DOHH2 (cell line): Measurements from ENCODE around the gene STARD10.

Experiments
- H3F3A ChIP-seq: fragments of 200-600 bp; sonication (generic), shearing (Covaris generic); 2 replicates; pipeline ENCODE4 v1.6.0; 2016; ENCODE audit warnings: antibody characterized with exemption, mild to moderate bottlenecking; ENCODE audit not compliant: control insufficient read depth, insufficient read depth
- H3K27ac ChIP-seq: fragments of 200-600 bp; sonication (generic); 2 replicates; pipeline ENCODE4 v1.5.1; 2014; ENCODE audit warnings: low read depth, mild to moderate bottlenecking, low read length, moderate library complexity
- H3K27me3 ChIP-seq: fragments of 200-600 bp; sonication (generic); 2 replicates; pipeline ENCODE4 v1.6.1; 2014; ENCODE audit warnings: mild to moderate bottlenecking, low read length, mixed read lengths; ENCODE audit not compliant: control insufficient read depth
- H3K36me3 ChIP-seq: fragments of 200-600 bp; sonication (generic); 2 replicates; pipeline ENCODE4 v1.6.1; 2014; ENCODE audit warnings: mild to moderate bottlenecking, low read length, moderate library complexity, mixed read lengths; ENCODE audit not compliant: control insufficient read depth
- H3K4me1 ChIP-seq: fragments of 200-600 bp; sonication (generic); 2 replicates; pipeline ENCODE4 v1.6.1; 2014; ENCODE audit warnings: mild to moderate bottlenecking, low read length, mixed read lengths; ENCODE audit not compliant: control insufficient read depth
- H3K4me2 ChIP-seq: fragments of 200-600 bp; sonication (generic); 2 replicates; pipeline ENCODE4 v1.6.0; 2014; ENCODE audit warnings: mild to moderate bottlenecking, low read length, moderate library complexity
- H3K4me3 ChIP-seq: fragments of 200-600 bp; sonication (generic); 2 replicates; pipeline ENCODE4 v1.5.1; 2014; ENCODE audit warnings: mild to moderate bottlenecking, low read length, mixed read lengths
- H3K79me2 ChIP-seq: fragments of 200-600 bp; sonication (generic); 2 replicates; pipeline ENCODE4 v1.6.1; 2014; ENCODE audit warnings: mild to moderate bottlenecking, low read length, mixed read lengths; ENCODE audit not compliant: control insufficient read depth
- H3K9me2 ChIP-seq: fragments of 200-600 bp; sonication (generic); replicated peaks from 2 replicates; pipeline ENCODE4 v1.6.1; 2014; ENCODE audit warnings: mild to moderate bottlenecking, low read length, mixed read lengths; ENCODE audit not compliant: control insufficient read depth
- H3K9me3 ChIP-seq: fragments of 200-600 bp; sonication (generic); 2 replicates; pipeline ENCODE4 v1.6.1; 2014; ENCODE audit warnings: antibody characterized with exemption, low read length, mixed read lengths; ENCODE audit not compliant: control insufficient read depth, insufficient read depth
- H4K20me1 ChIP-seq: fragments of 200-600 bp; sonication (generic); 2 replicates; pipeline ENCODE4 v1.6.0; 2014; ENCODE audit warnings: low read depth, mild to moderate bottlenecking, antibody characterized with exemption, low read length, moderate library complexity; ENCODE audit not compliant: control insufficient read depth, insufficient read depth
- EZH2phosphoT487 ChIP-seq: fragments of 200-600 bp; sonication (generic); IDR thresholded peaks from 2 replicates; pipeline ENCODE4 v1.6.1; 2017; ENCODE audit warnings: borderline replicate concordance, mild to moderate bottlenecking, antibody characterized with exemption, low read length, moderate library complexity, mixed read lengths
- TF ChIP-seq, protein P1 (sequence below): fragments of 200-600 bp; sonication (generic); IDR thresholded peaks from one replicate; pipeline ENCODE4 v1.5.1; 2014; ENCODE audit warnings: antibody characterized with exemption, mild to moderate bottlenecking, low read depth, low read length; ENCODE audit not compliant: poor library complexity, severe bottlenecking

The STARD10 gene

DNA sequence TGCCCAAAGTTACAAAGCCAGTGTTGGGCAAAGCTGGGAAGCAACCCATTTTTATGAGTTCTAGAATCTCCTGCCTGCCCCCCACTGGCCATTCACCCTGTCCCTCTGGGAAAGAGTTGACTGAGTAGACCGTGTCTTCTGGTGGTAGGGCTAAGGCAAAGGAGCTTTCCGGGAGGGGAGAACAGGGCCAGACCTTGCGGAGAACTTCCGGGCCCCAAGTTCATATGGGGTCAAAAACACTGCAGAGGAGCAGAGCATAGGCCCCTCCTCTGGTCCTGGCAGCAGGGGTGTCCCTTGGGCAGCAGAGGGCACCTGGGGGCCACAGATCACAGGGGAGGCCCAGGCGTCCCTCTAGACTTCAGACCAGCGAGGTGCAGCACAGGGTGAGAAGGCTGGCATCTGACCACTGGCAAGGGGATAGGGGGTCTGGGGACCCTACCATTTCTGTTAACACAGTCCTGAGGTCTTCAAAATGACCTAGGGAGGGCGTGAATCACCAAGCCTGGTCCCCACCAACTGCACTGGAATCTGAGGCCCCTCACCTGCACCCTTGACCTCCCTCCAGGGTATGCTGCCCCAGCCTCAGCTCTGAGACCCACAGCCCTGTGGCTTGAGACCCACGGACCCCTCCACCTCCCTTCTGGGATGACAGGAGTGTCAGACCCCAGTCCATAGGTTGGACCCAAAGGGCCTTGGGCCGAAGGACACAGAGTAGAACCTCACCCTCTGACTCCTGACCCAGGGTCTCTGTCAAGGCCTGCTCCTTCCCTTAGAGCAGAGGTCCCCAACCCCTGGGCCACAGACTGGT, 40.3 kb downstream of the STARD10 start:
- H3K27ac ChIP-seq = no peak overlapping the region
- no peaks in the 10 kb centered on the region for H3K9me3 ChIP-seq

DNA sequence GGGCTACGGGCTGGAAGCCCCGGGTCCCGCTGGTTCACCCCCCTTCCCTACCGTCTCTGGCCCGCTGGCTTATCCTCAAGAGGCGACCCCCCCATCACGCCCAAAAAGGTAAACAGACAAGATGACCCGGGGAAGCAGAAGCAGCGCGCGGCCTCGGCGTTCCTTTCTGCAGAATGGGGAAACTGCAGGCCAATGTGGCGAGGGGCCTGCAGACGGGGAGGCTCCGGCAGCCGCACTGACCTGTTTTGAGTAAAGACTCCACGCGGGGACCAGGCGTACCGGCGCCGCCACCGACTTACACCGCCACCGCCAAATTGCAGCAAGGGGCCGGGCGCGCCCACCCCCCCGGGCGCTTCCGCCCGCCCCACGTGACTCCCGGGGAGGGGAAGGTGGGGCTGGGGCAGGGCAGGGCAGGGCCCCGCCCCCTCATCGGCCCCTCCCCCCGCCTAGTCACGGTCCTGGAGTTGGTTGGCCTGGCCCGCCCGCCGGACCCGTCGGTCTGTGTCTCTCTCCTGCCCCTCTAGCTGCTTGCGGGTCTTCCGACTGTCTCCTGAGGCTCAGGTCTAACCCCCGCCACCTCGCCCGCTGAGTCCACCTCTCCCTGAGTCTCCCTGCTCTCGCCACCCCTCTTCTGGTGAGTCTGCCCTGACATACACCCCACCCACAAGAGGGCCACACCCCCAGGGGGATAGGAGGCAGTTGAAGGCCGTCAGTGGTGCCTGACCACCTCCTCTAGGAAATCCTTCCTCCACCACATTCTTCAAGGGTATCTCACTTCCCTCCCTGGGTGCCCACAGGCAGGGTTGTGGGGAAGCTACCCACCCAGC, 41.5 kb downstream of the STARD10 start, which contains the start of gene ARAP1:
Gene ARAP1, minus strand, starts transcription at position 321 of the 827 bp plus-strand sequence. CDS start 25,280 bp downstream, outside the sequence.
- H3K4me2 ChIP-seq = peak within 1 kb of the TSS; percentile 90
- no peaks in the 10 kb centered on the region for H3K27me3 ChIP-seq
- no peak for TF ChIP-seq EZH2phosphoT487
- TF ChIP-seq, protein P1, sequence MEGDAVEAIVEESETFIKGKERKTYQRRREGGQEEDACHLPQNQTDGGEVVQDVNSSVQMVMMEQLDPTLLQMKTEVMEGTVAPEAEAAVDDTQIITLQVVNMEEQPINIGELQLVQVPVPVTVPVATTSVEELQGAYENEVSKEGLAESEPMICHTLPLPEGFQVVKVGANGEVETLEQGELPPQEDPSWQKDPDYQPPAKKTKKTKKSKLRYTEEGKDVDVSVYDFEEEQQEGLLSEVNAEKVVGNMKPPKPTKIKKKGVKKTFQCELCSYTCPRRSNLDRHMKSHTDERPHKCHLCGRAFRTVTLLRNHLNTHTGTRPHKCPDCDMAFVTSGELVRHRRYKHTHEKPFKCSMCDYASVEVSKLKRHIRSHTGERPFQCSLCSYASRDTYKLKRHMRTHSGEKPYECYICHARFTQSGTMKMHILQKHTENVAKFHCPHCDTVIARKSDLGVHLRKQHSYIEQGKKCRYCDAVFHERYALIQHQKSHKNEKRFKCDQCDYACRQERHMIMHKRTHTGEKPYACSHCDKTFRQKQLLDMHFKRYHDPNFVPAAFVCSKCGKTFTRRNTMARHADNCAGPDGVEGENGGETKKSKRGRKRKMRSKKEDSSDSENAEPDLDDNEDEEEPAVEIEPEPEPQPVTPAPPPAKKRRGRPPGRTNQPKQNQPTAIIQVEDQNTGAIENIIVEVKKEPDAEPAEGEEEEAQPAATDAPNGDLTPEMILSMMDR = no peak
- peaks cover 24% of the 10 kb centered on the region for H3K4me1 ChIP-seq
- H3K79me2 ChIP-seq = peaks cover 23% of the 10 kb centered on the region
- H3K9me2 ChIP-seq = no peaks in the 10 kb centered on the region
- no peaks in the 10 kb centered on the region for H3F3A ChIP-seq
- H3K36me3 ChIP-seq = no peaks in the 10 kb centered on the region
- peak within 1 kb of the TSS; percentile 94 for H3K4me3 ChIP-seq
- H4K20me1 ChIP-seq = no peaks in the 10 kb centered on the region
- H3K27ac ChIP-seq = peak within 1 kb of the TSS; percentile 26
- H3K9me3 ChIP-seq = no peaks in the 10 kb centered on the region

More for the DNA sequence above, 40.3 kb downstream of the STARD10 start:
- Histone ChIP-seq H3K4me1 (peaks cover 24% of the 10 kb centered on the region), H3K27me3 (no peaks in the 10 kb centered on the region), H3K36me3 (no peaks in the 10 kb centered on the region), H4K20me1 (no peaks in the 10 kb centered on the region), H3K4me3 (no peak overlapping the region), H3K4me2 (peak overlapping the region; percentile 90; the same call in 1 of the 2 replicates), H3F3A (no peaks in the 10 kb centered on the region), H3K9me2 (no peaks in the 10 kb centered on the region), H3K79me2 (peaks cover 23% of the 10 kb centered on the region)
- TF ChIP-seq, protein P1 = no peak
- TF ChIP-seq EZH2phosphoT487 = no peak

DNA sequence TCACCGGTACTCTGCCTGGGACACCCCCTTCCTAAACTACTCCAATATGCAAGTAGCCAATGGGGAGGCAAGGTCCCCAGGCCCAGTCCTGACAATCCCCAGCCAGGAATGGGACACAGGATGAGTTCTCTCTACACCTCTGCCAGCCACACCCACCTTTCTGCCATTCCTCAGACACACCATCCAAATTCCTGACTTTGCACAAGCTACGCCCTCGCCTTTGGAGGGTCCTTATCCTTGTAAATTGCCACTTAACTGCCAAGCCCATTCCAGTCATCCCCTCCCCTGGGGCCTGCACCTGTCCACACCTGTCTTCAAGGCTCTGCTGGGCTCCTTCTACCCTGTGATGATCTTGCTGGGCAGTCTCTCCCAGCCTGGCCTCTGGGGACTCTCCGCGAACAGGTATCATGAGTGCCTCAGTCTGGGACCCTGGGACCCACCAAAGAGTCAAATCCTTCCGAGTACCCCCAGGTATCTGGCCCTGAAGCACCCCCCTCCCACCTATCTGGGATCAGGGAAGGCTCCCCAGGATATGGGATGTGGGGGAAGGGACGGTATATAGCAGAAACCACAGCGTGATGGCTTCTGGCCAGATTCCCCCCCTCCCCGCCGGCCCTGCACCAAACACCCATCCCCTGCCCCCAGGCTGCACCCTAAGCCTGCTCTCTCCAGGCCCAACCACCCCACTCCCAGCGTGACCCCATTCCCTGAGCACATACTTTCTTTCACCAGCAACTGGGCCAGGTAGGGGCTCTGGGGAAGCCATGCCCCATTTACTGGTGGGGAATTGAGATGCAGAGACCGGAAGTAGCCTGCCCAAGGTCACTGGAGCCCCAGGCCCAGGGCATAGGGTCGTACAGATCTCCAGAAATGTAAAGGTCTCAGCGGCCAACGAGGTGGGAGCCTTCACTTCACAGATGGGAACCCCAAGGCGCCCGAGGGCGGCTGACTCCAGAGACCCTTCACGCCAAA, 42.4 kb downstream of the STARD10 start:
- Histone ChIP-seq H3K27me3 (no peaks in the 10 kb centered on the region), H3K4me1 (peaks cover 24% of the 10 kb centered on the region), H3K9me2 (no peaks in the 10 kb centered on the region), H3F3A (no peaks in the 10 kb centered on the region), H3K27ac (peak overlapping the region; percentile 26), H3K9me3 (no peaks in the 10 kb centered on the region), H3K4me2 (peak overlapping the region; percentile 90), H3K79me2 (peaks cover 23% of the 10 kb centered on the region), H3K36me3 (no peaks in the 10 kb centered on the region), H3K4me3 (peak overlapping the region; percentile 94), H4K20me1 (no peaks in the 10 kb centered on the region)
- TF ChIP-seq, protein P1 = no peak
- no peak for TF ChIP-seq EZH2phosphoT487
